WTC11 (cell line): ENCODE results near the gene RHBDD1. TPM values are rescaled to one million over a fixed set of nuclear protein-coding genes. Genes with fewer than 3 reads are reported as not detected.

ENCODE experiments used
- ATAC-seq: fragments of 200-7000 bp; cut with Tn5 transposase; 2 replicates; pipeline ENCODE4 v1.10.0; 2021; ENCODE audit warnings: mild to moderate bottlenecking, moderate library complexity
- CTCF ChIA-PET: fragments of 300-600 bp; sonication (Branson Sonifier 250); formaldehyde crosslinking; loops from one replicate; lab custom pipeline; 2021; ENCODE audit warnings: antibody characterized with exemption; lab: Charles Lee
- POLR2A ChIA-PET: fragments of 350-600 bp; sonication (Branson Sonifier 250); formaldehyde crosslinking; loops from one replicate; lab custom pipeline; 2021; ENCODE audit warnings: antibody characterized with exemption; lab: Charles Lee
- DNase-seq: peaks from one replicate; pipeline ENCODE4 v3.0.0; 2021; ENCODE audit warnings: low spot score
- H3K27ac Mint-ChIP-seq: 2 replicates; pipeline ENCODE4 v1.8.0; 2021; ENCODE audit warnings: mixed read lengths
- H3K27me3 Mint-ChIP-seq: 2 replicates; pipeline ENCODE4 v1.8.0; 2021; ENCODE audit warnings: low read depth, mild to moderate bottlenecking, moderate library complexity, mixed read lengths
- H3K36me3 Mint-ChIP-seq: 2 replicates; pipeline ENCODE4 v1.8.0; 2021; ENCODE audit warnings: mixed read lengths
- H3K4me1 Mint-ChIP-seq: 2 replicates; pipeline ENCODE4 v1.8.0; 2022; ENCODE audit warnings: mixed read lengths
- H3K4me3 Mint-ChIP-seq: 2 replicates; pipeline ENCODE4 v1.8.0; 2021; ENCODE audit warnings: mild to moderate bottlenecking, moderate library complexity, mixed read lengths
- H3K9me3 Mint-ChIP-seq: 2 replicates; pipeline ENCODE4 v1.8.0; 2021; ENCODE audit warnings: mixed read lengths
- CBFB ChIP-seq: sonication (generic); formaldehyde crosslinking; IDR thresholded peaks from 2 replicates; pipeline ENCODE4 v1.8.1; 2022; ENCODE audit warnings: mild to moderate bottlenecking, low read depth, missing genetic modification reagents
- ESRRA ChIP-seq: sonication (generic); formaldehyde crosslinking; IDR thresholded peaks from 2 replicates; pipeline ENCODE4 v1.8.1; 2022; ENCODE audit warnings: mild to moderate bottlenecking, missing genetic modification reagents, borderline replicate concordance
- JAZF1 ChIP-seq: fragments of 250-450 bp; sonication (Bioruptor Pico); IDR thresholded peaks from 2 replicates; pipeline ENCODE4 v1.9.0; 2021; ENCODE audit warnings: moderate library complexity, mild to moderate bottlenecking, inconsistent platforms
- NFYB ChIP-seq: sonication (generic); formaldehyde crosslinking; conservative IDR thresholded peaks from 2 replicates; pipeline ENCODE4 v1.8.0; 2022; ENCODE audit warnings: low read depth, missing genetic modification reagents
- OVOL2 ChIP-seq: fragments of 250-450 bp; sonication (Bioruptor Pico); IDR thresholded peaks from 2 replicates; pipeline ENCODE4 v1.9.0; 2021; ENCODE audit warnings: mild to moderate bottlenecking, borderline replicate concordance
- SMAD3 ChIP-seq: sonication (generic); formaldehyde crosslinking; IDR thresholded peaks from 2 replicates; pipeline ENCODE4 v1.8.0; 2022; ENCODE audit warnings: missing genetic modification reagents, mild to moderate bottlenecking, borderline replicate concordance
- TEAD4 ChIP-seq: sonication (generic); formaldehyde crosslinking; IDR thresholded peaks from 2 replicates; pipeline ENCODE4 v1.8.0; 2022; ENCODE audit warnings: mild to moderate bottlenecking, missing genetic modification reagents
- ZNF423 ChIP-seq: fragments of 250-450 bp; sonication (Bioruptor Pico); IDR thresholded peaks from 2 replicates; pipeline ENCODE4 v2.1.2; 2022; ENCODE audit warnings: mild to moderate bottlenecking, moderate library complexity
- total RNA-seq: library from RNA; stranded (reverse); gene quantifications from 3 replicates; pipeline ENCODE4 v1.2.3, GENCODE V29; 2021
- TF ChIP-seq, protein P1 (sequence below): sonication (generic); formaldehyde crosslinking; IDR thresholded peaks from 2 replicates; pipeline ENCODE4 v1.8.0; 2022; ENCODE audit warnings: mild to moderate bottlenecking, missing genetic modification reagents
- TF ChIP-seq, protein P2 (sequence below): fragments of 250-450 bp; sonication (Bioruptor Pico); conservative IDR thresholded peaks from 2 replicates; pipeline ENCODE4 v1.9.0; 2021; ENCODE audit warnings: mild to moderate bottlenecking
- TF ChIP-seq, protein P3 (sequence below): fragments of 250-450 bp; sonication (Bioruptor Pico); IDR thresholded peaks from 2 replicates; pipeline ENCODE4 v1.9.0; 2021; ENCODE audit warnings: mild to moderate bottlenecking, borderline replicate concordance
- TF ChIP-seq, protein P4 (sequence below): fragments of 250-450 bp; sonication (Bioruptor Pico); IDR thresholded peaks from 2 replicates; pipeline ENCODE4 v1.9.0; 2021; ENCODE audit warnings: mild to moderate bottlenecking
- TF ChIP-seq, protein P5 (sequence below): fragments of 250-450 bp; sonication (Bioruptor Pico); IDR thresholded peaks from 2 replicates; pipeline ENCODE4 v1.9.0; 2021; ENCODE audit warnings: mild to moderate bottlenecking
- TF ChIP-seq, protein P6 (sequence below): sonication (generic); formaldehyde crosslinking; conservative IDR thresholded peaks from 2 replicates; pipeline ENCODE4 v1.8.1; 2023; ENCODE audit warnings: mild to moderate bottlenecking, low read depth, missing genetic modification reagents, moderate library complexity
- TF ChIP-seq, protein P7 (sequence below): sonication (generic); formaldehyde crosslinking; IDR thresholded peaks from 2 replicates; pipeline ENCODE4 v1.8.0; 2023; ENCODE audit warnings: mild to moderate bottlenecking, missing genetic modification reagents

RHBDD1 gene
- total RNA-seq, 1 experiment from 2014 or later, result 25.7 TPM

DNA sequence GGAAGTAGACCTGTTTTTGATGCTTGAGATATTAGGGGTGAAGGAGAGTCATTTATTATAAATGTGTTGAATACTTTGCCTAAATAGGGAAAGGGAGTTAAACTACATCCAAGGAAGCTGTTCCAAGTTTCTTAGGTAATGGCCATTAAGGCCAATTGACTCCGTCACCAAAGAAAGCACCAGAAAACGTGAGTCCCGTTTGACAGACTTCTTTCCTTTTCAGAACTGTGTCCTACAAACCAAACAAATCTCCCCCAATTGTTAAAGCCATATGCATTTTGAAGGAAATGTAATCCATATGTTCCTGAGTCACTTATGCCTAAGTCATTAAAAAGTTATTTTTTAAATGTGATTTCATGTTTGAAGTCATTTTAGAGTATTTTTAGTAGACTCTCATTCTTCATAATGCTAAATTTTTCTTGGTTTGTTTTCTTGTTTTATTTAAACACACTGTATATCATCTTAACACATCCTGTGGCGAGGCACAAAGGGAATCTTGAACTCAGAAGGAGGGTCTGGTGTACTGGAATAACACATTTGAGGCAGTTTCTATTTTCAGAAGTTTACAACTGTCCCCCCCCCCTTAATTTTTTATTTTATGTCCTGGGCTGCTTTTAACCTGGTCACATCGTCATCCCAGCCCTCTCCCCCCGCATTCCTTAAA, 133.7 kb downstream of the RHBDD1 start:
- H3K4me3 Mint-ChIP-seq, result no peak overlapping the region
- H3K4me1 Mint-ChIP-seq, result no peaks in the 10 kb centered on the region
- ATAC-seq, result no peak
- POLR2A ChIA-PET, result interaction anchor here (0.7 kb wide), 1 partner anchor 69 kb away, joined by 3 read pairs; no protein-coding TSS in a partner anchor
- no peaks in the 10 kb centered on the region for H3K36me3 Mint-ChIP-seq
- no peak overlapping the region for H3K27ac Mint-ChIP-seq
- H3K27me3 Mint-ChIP-seq, result no peaks in the 10 kb centered on the region
- TF ChIP-seq TEAD4 (CRISPR knock-in tag) (no peak), NFYB (CRISPR knock-in tag) (no peak), ZNF423 (CRISPR knock-in tag) (no peak), OVOL2 (CRISPR knock-in tag) (no peak), JAZF1 (no peak), CBFB (CRISPR knock-in tag) (no peak), SMAD3 (CRISPR knock-in tag) (no peak), ESRRA (CRISPR knock-in tag) (no peak)
- TF ChIP-seq, protein P1, sequence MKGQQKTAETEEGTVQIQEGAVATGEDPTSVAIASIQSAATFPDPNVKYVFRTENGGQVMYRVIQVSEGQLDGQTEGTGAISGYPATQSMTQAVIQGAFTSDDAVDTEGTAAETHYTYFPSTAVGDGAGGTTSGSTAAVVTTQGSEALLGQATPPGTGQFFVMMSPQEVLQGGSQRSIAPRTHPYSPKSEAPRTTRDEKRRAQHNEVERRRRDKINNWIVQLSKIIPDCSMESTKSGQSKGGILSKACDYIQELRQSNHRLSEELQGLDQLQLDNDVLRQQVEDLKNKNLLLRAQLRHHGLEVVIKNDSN (CRISPR knock-in tag), result no peak
- TF ChIP-seq, protein P2, sequence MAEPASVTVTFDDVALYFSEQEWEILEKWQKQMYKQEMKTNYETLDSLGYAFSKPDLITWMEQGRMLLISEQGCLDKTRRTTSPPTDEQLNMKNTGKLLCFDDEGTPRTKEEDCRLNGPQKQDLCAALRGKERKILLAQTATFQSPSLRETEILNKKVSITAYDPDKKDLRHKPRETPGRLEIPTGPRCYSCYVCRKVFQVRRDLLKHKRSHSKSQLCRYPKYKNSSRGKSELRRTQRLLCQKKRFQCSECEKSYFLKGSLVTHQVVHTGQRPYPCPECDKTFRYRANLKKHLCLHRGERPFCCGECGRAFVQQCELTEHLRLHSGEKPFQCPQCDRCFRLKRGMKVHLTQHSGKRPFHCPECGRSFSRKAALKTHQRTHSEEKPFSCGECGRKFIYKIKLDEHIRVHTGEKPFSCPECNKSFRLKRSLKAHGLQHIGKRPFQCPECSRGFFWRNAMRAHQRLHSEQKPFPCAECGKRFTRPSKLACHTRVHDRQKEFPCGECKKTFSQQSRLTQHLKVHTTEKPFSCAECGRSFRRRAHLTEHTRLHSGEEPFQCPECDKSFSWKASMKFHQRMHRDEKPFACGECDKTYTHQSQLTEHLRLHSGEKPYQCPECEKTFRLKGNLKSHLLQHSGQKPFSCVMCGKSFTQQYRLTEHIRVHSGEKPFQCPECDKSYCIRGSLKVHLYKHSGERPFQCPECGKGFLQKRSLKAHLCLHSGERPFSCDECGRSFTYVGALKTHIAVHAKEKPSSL (CRISPR knock-in tag), result no peak
- TF ChIP-seq, protein P3, sequence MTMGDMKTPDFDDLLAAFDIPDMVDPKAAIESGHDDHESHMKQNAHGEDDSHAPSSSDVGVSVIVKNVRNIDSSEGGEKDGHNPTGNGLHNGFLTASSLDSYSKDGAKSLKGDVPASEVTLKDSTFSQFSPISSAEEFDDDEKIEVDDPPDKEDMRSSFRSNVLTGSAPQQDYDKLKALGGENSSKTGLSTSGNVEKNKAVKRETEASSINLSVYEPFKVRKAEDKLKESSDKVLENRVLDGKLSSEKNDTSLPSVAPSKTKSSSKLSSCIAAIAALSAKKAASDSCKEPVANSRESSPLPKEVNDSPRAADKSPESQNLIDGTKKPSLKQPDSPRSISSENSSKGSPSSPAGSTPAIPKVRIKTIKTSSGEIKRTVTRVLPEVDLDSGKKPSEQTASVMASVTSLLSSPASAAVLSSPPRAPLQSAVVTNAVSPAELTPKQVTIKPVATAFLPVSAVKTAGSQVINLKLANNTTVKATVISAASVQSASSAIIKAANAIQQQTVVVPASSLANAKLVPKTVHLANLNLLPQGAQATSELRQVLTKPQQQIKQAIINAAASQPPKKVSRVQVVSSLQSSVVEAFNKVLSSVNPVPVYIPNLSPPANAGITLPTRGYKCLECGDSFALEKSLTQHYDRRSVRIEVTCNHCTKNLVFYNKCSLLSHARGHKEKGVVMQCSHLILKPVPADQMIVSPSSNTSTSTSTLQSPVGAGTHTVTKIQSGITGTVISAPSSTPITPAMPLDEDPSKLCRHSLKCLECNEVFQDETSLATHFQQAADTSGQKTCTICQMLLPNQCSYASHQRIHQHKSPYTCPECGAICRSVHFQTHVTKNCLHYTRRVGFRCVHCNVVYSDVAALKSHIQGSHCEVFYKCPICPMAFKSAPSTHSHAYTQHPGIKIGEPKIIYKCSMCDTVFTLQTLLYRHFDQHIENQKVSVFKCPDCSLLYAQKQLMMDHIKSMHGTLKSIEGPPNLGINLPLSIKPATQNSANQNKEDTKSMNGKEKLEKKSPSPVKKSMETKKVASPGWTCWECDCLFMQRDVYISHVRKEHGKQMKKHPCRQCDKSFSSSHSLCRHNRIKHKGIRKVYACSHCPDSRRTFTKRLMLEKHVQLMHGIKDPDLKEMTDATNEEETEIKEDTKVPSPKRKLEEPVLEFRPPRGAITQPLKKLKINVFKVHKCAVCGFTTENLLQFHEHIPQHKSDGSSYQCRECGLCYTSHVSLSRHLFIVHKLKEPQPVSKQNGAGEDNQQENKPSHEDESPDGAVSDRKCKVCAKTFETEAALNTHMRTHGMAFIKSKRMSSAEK (CRISPR knock-in tag), result no peak
- TF ChIP-seq, protein P4, sequence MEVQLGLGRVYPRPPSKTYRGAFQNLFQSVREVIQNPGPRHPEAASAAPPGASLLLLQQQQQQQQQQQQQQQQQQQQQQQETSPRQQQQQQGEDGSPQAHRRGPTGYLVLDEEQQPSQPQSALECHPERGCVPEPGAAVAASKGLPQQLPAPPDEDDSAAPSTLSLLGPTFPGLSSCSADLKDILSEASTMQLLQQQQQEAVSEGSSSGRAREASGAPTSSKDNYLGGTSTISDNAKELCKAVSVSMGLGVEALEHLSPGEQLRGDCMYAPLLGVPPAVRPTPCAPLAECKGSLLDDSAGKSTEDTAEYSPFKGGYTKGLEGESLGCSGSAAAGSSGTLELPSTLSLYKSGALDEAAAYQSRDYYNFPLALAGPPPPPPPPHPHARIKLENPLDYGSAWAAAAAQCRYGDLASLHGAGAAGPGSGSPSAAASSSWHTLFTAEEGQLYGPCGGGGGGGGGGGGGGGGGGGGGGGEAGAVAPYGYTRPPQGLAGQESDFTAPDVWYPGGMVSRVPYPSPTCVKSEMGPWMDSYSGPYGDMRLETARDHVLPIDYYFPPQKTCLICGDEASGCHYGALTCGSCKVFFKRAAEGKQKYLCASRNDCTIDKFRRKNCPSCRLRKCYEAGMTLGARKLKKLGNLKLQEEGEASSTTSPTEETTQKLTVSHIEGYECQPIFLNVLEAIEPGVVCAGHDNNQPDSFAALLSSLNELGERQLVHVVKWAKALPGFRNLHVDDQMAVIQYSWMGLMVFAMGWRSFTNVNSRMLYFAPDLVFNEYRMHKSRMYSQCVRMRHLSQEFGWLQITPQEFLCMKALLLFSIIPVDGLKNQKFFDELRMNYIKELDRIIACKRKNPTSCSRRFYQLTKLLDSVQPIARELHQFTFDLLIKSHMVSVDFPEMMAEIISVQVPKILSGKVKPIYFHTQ (CRISPR knock-in tag), result no peak
- TF ChIP-seq, protein P5, sequence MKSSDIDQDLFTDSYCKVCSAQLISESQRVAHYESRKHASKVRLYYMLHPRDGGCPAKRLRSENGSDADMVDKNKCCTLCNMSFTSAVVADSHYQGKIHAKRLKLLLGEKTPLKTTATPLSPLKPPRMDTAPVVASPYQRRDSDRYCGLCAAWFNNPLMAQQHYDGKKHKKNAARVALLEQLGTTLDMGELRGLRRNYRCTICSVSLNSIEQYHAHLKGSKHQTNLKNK (CRISPR knock-in tag), result no peak
- TF ChIP-seq, protein P6, sequence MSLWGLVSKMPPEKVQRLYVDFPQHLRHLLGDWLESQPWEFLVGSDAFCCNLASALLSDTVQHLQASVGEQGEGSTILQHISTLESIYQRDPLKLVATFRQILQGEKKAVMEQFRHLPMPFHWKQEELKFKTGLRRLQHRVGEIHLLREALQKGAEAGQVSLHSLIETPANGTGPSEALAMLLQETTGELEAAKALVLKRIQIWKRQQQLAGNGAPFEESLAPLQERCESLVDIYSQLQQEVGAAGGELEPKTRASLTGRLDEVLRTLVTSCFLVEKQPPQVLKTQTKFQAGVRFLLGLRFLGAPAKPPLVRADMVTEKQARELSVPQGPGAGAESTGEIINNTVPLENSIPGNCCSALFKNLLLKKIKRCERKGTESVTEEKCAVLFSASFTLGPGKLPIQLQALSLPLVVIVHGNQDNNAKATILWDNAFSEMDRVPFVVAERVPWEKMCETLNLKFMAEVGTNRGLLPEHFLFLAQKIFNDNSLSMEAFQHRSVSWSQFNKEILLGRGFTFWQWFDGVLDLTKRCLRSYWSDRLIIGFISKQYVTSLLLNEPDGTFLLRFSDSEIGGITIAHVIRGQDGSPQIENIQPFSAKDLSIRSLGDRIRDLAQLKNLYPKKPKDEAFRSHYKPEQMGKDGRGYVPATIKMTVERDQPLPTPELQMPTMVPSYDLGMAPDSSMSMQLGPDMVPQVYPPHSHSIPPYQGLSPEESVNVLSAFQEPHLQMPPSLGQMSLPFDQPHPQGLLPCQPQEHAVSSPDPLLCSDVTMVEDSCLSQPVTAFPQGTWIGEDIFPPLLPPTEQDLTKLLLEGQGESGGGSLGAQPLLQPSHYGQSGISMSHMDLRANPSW (CRISPR knock-in tag), result no peak
- TF ChIP-seq, protein P7, sequence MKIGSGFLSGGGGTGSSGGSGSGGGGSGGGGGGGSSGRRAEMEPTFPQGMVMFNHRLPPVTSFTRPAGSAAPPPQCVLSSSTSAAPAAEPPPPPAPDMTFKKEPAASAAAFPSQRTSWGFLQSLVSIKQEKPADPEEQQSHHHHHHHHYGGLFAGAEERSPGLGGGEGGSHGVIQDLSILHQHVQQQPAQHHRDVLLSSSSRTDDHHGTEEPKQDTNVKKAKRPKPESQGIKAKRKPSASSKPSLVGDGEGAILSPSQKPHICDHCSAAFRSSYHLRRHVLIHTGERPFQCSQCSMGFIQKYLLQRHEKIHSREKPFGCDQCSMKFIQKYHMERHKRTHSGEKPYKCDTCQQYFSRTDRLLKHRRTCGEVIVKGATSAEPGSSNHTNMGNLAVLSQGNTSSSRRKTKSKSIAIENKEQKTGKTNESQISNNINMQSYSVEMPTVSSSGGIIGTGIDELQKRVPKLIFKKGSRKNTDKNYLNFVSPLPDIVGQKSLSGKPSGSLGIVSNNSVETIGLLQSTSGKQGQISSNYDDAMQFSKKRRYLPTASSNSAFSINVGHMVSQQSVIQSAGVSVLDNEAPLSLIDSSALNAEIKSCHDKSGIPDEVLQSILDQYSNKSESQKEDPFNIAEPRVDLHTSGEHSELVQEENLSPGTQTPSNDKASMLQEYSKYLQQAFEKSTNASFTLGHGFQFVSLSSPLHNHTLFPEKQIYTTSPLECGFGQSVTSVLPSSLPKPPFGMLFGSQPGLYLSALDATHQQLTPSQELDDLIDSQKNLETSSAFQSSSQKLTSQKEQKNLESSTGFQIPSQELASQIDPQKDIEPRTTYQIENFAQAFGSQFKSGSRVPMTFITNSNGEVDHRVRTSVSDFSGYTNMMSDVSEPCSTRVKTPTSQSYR, result no peak
- H3K9me3 Mint-ChIP-seq, result no peaks in the 10 kb centered on the region
- CTCF ChIA-PET, result no interaction called here
- DNase-seq, result no peak
